Osteocyte (in vitro differentiated cells): ENCODE data around the gene ANKRD13C. TPM values are rescaled to one million over a fixed set of nuclear protein-coding genes. Genes with fewer than 3 reads are reported as not detected.

Experiments
- DNase-seq: peaks from one replicate; pipeline ENCODE4 v3.0.0; 2021; ENCODE audit warnings: mixed read lengths; ENCODE audit not compliant: unreplicated experiment; ENCODE audit errors: extremely low spot score
- H3K27ac Mint-ChIP-seq: one replicate; pipeline ENCODE4 v1.8.0; 2021; ENCODE audit warnings: mild to moderate bottlenecking, mixed read lengths; ENCODE audit not compliant: unreplicated experiment
- H3K27me3 Mint-ChIP-seq: one replicate; pipeline ENCODE4 v1.8.0; 2021; ENCODE audit warnings: mixed read lengths; ENCODE audit not compliant: unreplicated experiment
- H3K36me3 Mint-ChIP-seq: one replicate; pipeline ENCODE4 v1.8.0; 2021; ENCODE audit warnings: mixed read lengths; ENCODE audit not compliant: unreplicated experiment
- H3K4me1 Mint-ChIP-seq: one replicate; pipeline ENCODE4 v1.8.0; 2021; ENCODE audit warnings: mixed read lengths; ENCODE audit not compliant: unreplicated experiment
- H3K4me3 Mint-ChIP-seq: one replicate; pipeline ENCODE4 v1.8.0; 2021; ENCODE audit warnings: mild to moderate bottlenecking, moderate library complexity, mixed read lengths; ENCODE audit not compliant: unreplicated experiment
- H3K9me3 Mint-ChIP-seq: one replicate; pipeline ENCODE4 v1.8.0; 2021; ENCODE audit warnings: mixed read lengths; ENCODE audit not compliant: unreplicated experiment
- CTCF ChIP-seq: fragments of 200-600 bp; sonication (generic); IDR thresholded peaks from 2 replicates; pipeline ENCODE4 v1.5.0; 2021; ENCODE audit warnings: antibody characterized with exemption, mild to moderate bottlenecking, moderate library complexity
- total RNA-seq: library from RNA; stranded (reverse); gene quantifications from 2 replicates; pipeline ENCODE4 v1.2.1, GENCODE V29; 2021

Gene ANKRD13C
- total RNA-seq, 1 donor from 2014 or later, result 27.4 TPM

- TF ChIP-seq CTCF, result no peak
- no peaks in the 10 kb centered on the region for H3K9me3 Mint-ChIP-seq
- DNase-seq, result no peak
Observed at GRCh38 chr1:70211541-70211940, 143.0 kb downstream of the ANKRD13C start.

GRCh38 chr1:70210820-70211219 is 143.7 kb downstream of the ANKRD13C start:
- Mint-ChIP-seq H3K4me3 (no peak overlapping the region), H3K27ac (no peak overlapping the region), H3K9me3 (no peaks in the 10 kb centered on the region)

More at GRCh38 chr1:70211541-70211940, 143.0 kb downstream of the ANKRD13C start:
- Mint-ChIP-seq H3K4me1 (peaks cover 29% of the 10 kb centered on the region), H3K27ac (no peak overlapping the region), H3K27me3 (no peaks in the 10 kb centered on the region), H3K4me3 (no peak overlapping the region), H3K36me3 (peaks cover 9% of the 10 kb centered on the region)

More at GRCh38 chr1:70210820-70211219, 143.7 kb downstream of the ANKRD13C start:
- Mint-ChIP-seq H3K36me3 (peaks cover 6% of the 10 kb centered on the region), H3K4me1 (peaks cover 34% of the 10 kb centered on the region), H3K27me3 (no peaks in the 10 kb centered on the region)
- no peak for TF ChIP-seq CTCF
- DNase-seq, result no peak

Other genes starting within 250 kb of the ANKRD13C start
- 16.2 and 17.1 TPM in 2 replicates for gene LRRC40, start 149.1 kb downstream of the ANKRD13C start, total RNA-seq
- 209 and 214 TPM in 2 replicates for gene SRSF11, start 133.3 kb downstream of the ANKRD13C start, total RNA-seq
- 8.3 and 9.7 TPM in 2 replicates for gene CTH, start 56.5 kb upstream of the ANKRD13C start, total RNA-seq